AG09319 (cell line): Measurements from ENCODE around the gene JPH4.

Experiments
- DNase-seq: peaks from one replicate; pipeline ENCODE4 v3.0.0-alpha.2; 2010; ENCODE audit warnings: low read depth; ENCODE audit errors: extremely low read depth
- CTCF ChIP-seq: IDR thresholded peaks from 2 replicates; pipeline ENCODE4 v1.5.1; 2011; ENCODE audit warnings: low read depth, mild to moderate bottlenecking, inconsistent platforms, low read length, moderate library complexity

Gene JPH4

GRCh38 chr14:23569443-23570151 is 9.0 kb downstream of the JPH4 start:
- TF ChIP-seq CTCF: no peak
- DNase-seq: no peak

- no peak for DNase-seq
- TF ChIP-seq CTCF: no peak; the same call in none of the 2 replicates
Observed at GRCh38 chr14:23568600-23569331, 9.8 kb downstream of the JPH4 start.

- no peak for DNase-seq
Observed at GRCh38 chr14:23568021-23568599, 10.5 kb downstream of the JPH4 start.

GRCh38 chr14:23567186-23568020 is 11.2 kb downstream of the JPH4 start, which contains the start of gene AP1G2:
TSS of gene AP1G2 (minus strand) at chr14:23567791. CDS start at chr14:23567314, 477 bp downstream.
- no peak for TF ChIP-seq CTCF
- no peak for DNase-seq

More at GRCh38 chr14:23568021-23568599, 10.5 kb downstream of the JPH4 start:
- TF ChIP-seq CTCF: no peak

GRCh38 chr14:23566778-23567185 is 11.8 kb downstream of the JPH4 start:
- peak; percentile 16 for TF ChIP-seq CTCF
- DNase-seq: no peak

GRCh38 chr14:23566112-23566777 is 12.3 kb downstream of the JPH4 start:
- DNase-seq: no peak
- TF ChIP-seq CTCF: no peak
